HCT116 (cell line): ENCODE results near the gene ZNF804B. TPM values are rescaled to one million over a fixed set of nuclear protein-coding genes. Genes with fewer than 3 reads are reported as not detected.

ENCODE experiments used
- ATAC-seq: fragments of 200-7000 bp; cut with Tn5 transposase; 2 replicates; pipeline ENCODE4 v1.9.1; 2020; ENCODE audit warnings: mild to moderate bottlenecking, moderate library complexity
- BruUV-seq: library from RNA; stranded (reverse); fragments of 400-500 nt; replicated peaks from 2 replicates; lab custom pipeline; 2021; lab: Mats Ljungman, UMichigan
- CTCF ChIA-PET: fragments of 300-600 bp; sonication (Branson Sonifier 250); formaldehyde crosslinking; loops from one replicate; lab custom pipeline; 2021; ENCODE audit warnings: antibody characterized with exemption; lab: Charles Lee
- POLR2A ChIA-PET: fragments of 300-600, 350-600 bp; sonication (Branson Sonifier 250); formaldehyde crosslinking; loops from one replicate; lab custom pipeline; 2021; ENCODE audit warnings: antibody characterized with exemption; lab: Charles Lee
- RAD21 ChIA-PET, 2 experiments: fragments of 300-600 bp; sonication (Branson Sonifier 250); formaldehyde crosslinking; loops; one replicate each; lab custom pipeline; 2023; ENCODE audit warnings: low total read pairs in 2 of 2; ENCODE audit not compliant: uncharacterized antibody in 2 of 2, unreplicated experiment in 2 of 2, low non-redundant PET in 1 of 2; lab: Charles Lee
- DNase-seq: peaks from one replicate; pipeline ENCODE4 v3.0.0-alpha.2; 2010; ENCODE audit warnings: low read depth, low spot score
- H2AFZ ChIP-seq: fragments of 200-600 bp; shearing (Covaris generic), sonication (generic); 2 replicates; pipeline ENCODE4 v1.6.1; 2017; ENCODE audit warnings: low read depth, mixed run types, mixed read lengths, antibody characterized with exemption, low read length; ENCODE audit not compliant: poor library complexity, severe bottlenecking
- H3K27ac ChIP-seq: 2 replicates; pipeline ENCODE4 v1.5.1; 2012; ENCODE audit warnings: low read depth, low read length
- H3K27me3 ChIP-seq: fragments of 200-600 bp; sonication (generic); 2 replicates; pipeline ENCODE4 v1.6.1; 2016; ENCODE audit warnings: mixed run types, low read length, mixed read lengths; ENCODE audit not compliant: insufficient read depth
- H3K36me3 ChIP-seq, 2 experiments: fragments of 200-500 bp in 1 of 2; fragments of 200-600 bp in 1 of 2; sonication (Bioruptor generic) in 1 of 2; sonication (generic) in 1 of 2; 2 replicates each; pipeline versions ENCODE4 v1.5.1 to v1.6.1; 2014 to 2016; ENCODE audit warnings: low read length in 2 of 2, inconsistent platforms in 1 of 2, mixed read lengths in 1 of 2, mixed run types in 1 of 2; ENCODE audit not compliant: insufficient read depth in 2 of 2, control insufficient read depth in 1 of 2
- H3K4me1 ChIP-seq, 2 experiments: fragments of 200-600 bp in 1 of 2; sonication (generic) in 1 of 2; 2 replicates each; pipeline versions ENCODE4 v1.5.1 to v1.6.1; 2012 to 2017; ENCODE audit warnings: low read length in 2 of 2, inconsistent platforms in 1 of 2, mild to moderate bottlenecking in 1 of 2, mixed read lengths in 1 of 2, mixed run types in 1 of 2, moderate library complexity in 1 of 2; ENCODE audit not compliant: insufficient read depth in 2 of 2, control insufficient read depth in 1 of 2
- H3K4me2 ChIP-seq: fragments of 200-600 bp; sonication (generic); 2 replicates; pipeline ENCODE4 v1.6.1; 2017; ENCODE audit warnings: mixed run types, low read length, mixed read lengths
- H3K4me3 ChIP-seq, 2 experiments: fragments of 200-600 bp in 1 of 2; sonication (generic) in 1 of 2; replicated peaks in 1 of 2; 2 replicates each; pipeline ENCODE4 v1.5.1; 2011 to 2016; ENCODE audit warnings: low read length in 2 of 2, control low read depth in 1 of 2, low read depth in 1 of 2, mild to moderate bottlenecking in 1 of 2, mixed read lengths in 1 of 2, mixed run types in 1 of 2
- H3K79me2 ChIP-seq: fragments of 200-600 bp; sonication (generic); 2 replicates; pipeline ENCODE4 v1.6.1; 2017; ENCODE audit warnings: mild to moderate bottlenecking, mixed run types, low read length, moderate library complexity, mixed read lengths; ENCODE audit not compliant: insufficient read depth
- H3K9ac ChIP-seq: fragments of 200-600 bp; sonication (generic); 2 replicates; pipeline ENCODE4 v1.6.1; 2016; ENCODE audit warnings: low read length, mixed read lengths
- H3K9me2 ChIP-seq: fragments of 200-600 bp; sonication (generic), shearing (Covaris generic); 2 replicates; pipeline ENCODE4 v1.6.1; 2017; ENCODE audit warnings: mixed run types, mild to moderate bottlenecking, moderate library complexity; ENCODE audit not compliant: insufficient read depth
- H3K9me3 ChIP-seq, 2 experiments: fragments of 200-500 bp in 1 of 2; fragments of 200-600 bp in 1 of 2; sonication (Bioruptor generic) in 1 of 2; sonication (generic) in 1 of 2; 2 replicates each; pipeline ENCODE4 v1.6.1; 2014 to 2017; ENCODE audit warnings: low read length in 2 of 2, mixed read lengths in 2 of 2, inconsistent platforms in 1 of 2, low read depth in 1 of 2, mild to moderate bottlenecking in 1 of 2, mixed run types in 1 of 2, moderate library complexity in 1 of 2; ENCODE audit not compliant: control insufficient read depth in 1 of 2, insufficient read depth in 1 of 2
- H4K20me1 ChIP-seq: fragments of 200-600 bp; sonication (generic), shearing (Covaris generic); 2 replicates; pipeline ENCODE4 v1.6.1; 2017; ENCODE audit warnings: mixed run types, mild to moderate bottlenecking, moderate library complexity; ENCODE audit not compliant: insufficient read depth
- ATF3 ChIP-seq: IDR thresholded peaks from 2 replicates; pipeline ENCODE4 v1.6.1; 2012
- CBX3 ChIP-seq: IDR thresholded peaks from 2 replicates; pipeline ENCODE4 v1.6.1; 2012; ENCODE audit warnings: low read depth
- CEBPB ChIP-seq: IDR thresholded peaks from 2 replicates; pipeline ENCODE4 v1.6.1; 2012; ENCODE audit warnings: low read depth
- CTCF ChIP-seq, 3 experiments: fragments of 200-600 bp in 1 of 3; sonication (generic) in 1 of 3; IDR thresholded peaks in 2 of 3; conservative IDR thresholded peaks in 1 of 3; 2 replicates each; pipeline ENCODE4 v1.5.1; 2012 to 2017; ENCODE audit warnings: low read depth in 2 of 3, low read length in 2 of 3, antibody characterized with exemption in 1 of 3, borderline replicate concordance in 1 of 3, control low read depth in 1 of 3, mild to moderate bottlenecking in 1 of 3, mixed read lengths in 1 of 3, mixed run types in 1 of 3, moderate library complexity in 1 of 3; ENCODE audit not compliant: insufficient read depth in 1 of 3
- EGR1 ChIP-seq: IDR thresholded peaks from 2 replicates; pipeline ENCODE4 v1.6.1; 2012; ENCODE audit warnings: low read depth
- ELF1 ChIP-seq: IDR thresholded peaks from 2 replicates; pipeline ENCODE4 v1.6.1; 2012; ENCODE audit warnings: low read depth, borderline replicate concordance
- EZH2 ChIP-seq: fragments of 200-600 bp; sonication (generic); IDR thresholded peaks from 2 replicates; pipeline ENCODE4 v1.6.1; 2017; ENCODE audit warnings: antibody characterized with exemption, mixed run types
- FOSL1 ChIP-seq: IDR thresholded peaks from 2 replicates; pipeline ENCODE4 v1.6.1; 2012; ENCODE audit warnings: low read depth
- JUND ChIP-seq: IDR thresholded peaks from 2 replicates; pipeline ENCODE4 v1.6.1; 2012
- MAX ChIP-seq: IDR thresholded peaks from 2 replicates; pipeline ENCODE4 v1.6.1; 2012
- POLR2A ChIP-seq: IDR thresholded peaks from 2 replicates; pipeline ENCODE4 v1.7.0; 2011; ENCODE audit warnings: borderline replicate concordance; ENCODE audit not compliant: insufficient read depth, insufficient read length; ENCODE audit errors: extremely low read depth
- POLR2AphosphoS5 ChIP-seq: IDR thresholded peaks from 2 replicates; pipeline ENCODE4 v1.6.1; 2011; ENCODE audit warnings: mild to moderate bottlenecking, low read depth, low read length, moderate library complexity
- RAD21 ChIP-seq: IDR thresholded peaks from 2 replicates; pipeline ENCODE4 v1.6.1; 2012; ENCODE audit warnings: low read depth, mild to moderate bottlenecking
- REST ChIP-seq: IDR thresholded peaks from 2 replicates; pipeline ENCODE4 v1.6.1; 2012; ENCODE audit warnings: low read depth
- SP1 ChIP-seq: IDR thresholded peaks from 2 replicates; pipeline ENCODE4 v1.6.1; 2012; ENCODE audit warnings: low read depth
- TCF7L2 ChIP-seq: IDR thresholded peaks from 2 replicates; pipeline ENCODE4 v1.7.0; 2011; ENCODE audit warnings: borderline replicate concordance, inconsistent platforms; ENCODE audit not compliant: insufficient read depth, insufficient read length; ENCODE audit errors: extremely low read depth
- ZFX ChIP-seq: fragments of 450-650 bp; IDR thresholded peaks from 2 replicates; pipeline ENCODE4 v1.6.1; 2017
- intact Hi-C: fragments of 100-400 bp; cut with micrococcal nuclease; formaldehyde crosslinking; loops from 2 replicates; pipeline ENCODE4 v1.10.0; 2022
- total RNA-seq: library from RNA; stranded (reverse); gene quantifications from one replicate; pipeline ENCODE4 v1.2.1, GENCODE V29; 2021; ENCODE audit not compliant: unreplicated experiment

Gene ZNF804B
- total RNA-seq, 1 experiment from 2014 or later = not detected

GRCh38 chr7:89133357-89133756 is 373.9 kb downstream of the ZNF804B start:
- TF ChIP-seq CBX3 = no peak
- TF ChIP-seq MAX = no peak
- TF ChIP-seq ZFX = no peak
- no peak for TF ChIP-seq CTCF (IDR thresholded peaks at IDR 0.05 in 2 of 3, conservative IDR thresholded peaks at IDR 0.05 in 1 of 3; ENCODE audit: borderline replicate concordance in 1 of 3, insufficient read depth in 1 of 3, low read depth in 2 of 3, low read length in 2 of 3)
- no peak for TF ChIP-seq POLR2AphosphoS5
- no peak for TF ChIP-seq FOSL1
- no peak for TF ChIP-seq JUND
- TF ChIP-seq EGR1 = no peak
- no peak for TF ChIP-seq ATF3
- RAD21 ChIA-PET = no interaction called here
- BruUV-seq = no TSS peak
- CTCF ChIA-PET = interaction anchor here (0.8 kb wide), 1 partner anchor 489 kb away, joined by 3 read pairs; no protein-coding TSS in a partner anchor
- Histone ChIP-seq H3K27me3 (no peaks in the 10 kb centered on the region), H3K9ac (no peak overlapping the region), H3K36me3 (no peaks in the 10 kb centered on the region), H3K4me2 (no peak overlapping the region), H3K27ac (no peak overlapping the region), H3K9me3 (no peaks in the 10 kb centered on the region), H3K4me3 (no peak overlapping the region), H3K79me2 (no peaks in the 10 kb centered on the region), H3K9me2 (no peaks in the 10 kb centered on the region), H2AFZ (no peak overlapping the region), H4K20me1 (no peaks in the 10 kb centered on the region), H3K4me1 (no peaks in the 10 kb centered on the region)
- DNase-seq (no peak), ATAC-seq (no peak)
- intact Hi-C loops = no loop called here
- POLR2A ChIA-PET = no interaction called here

GRCh38 chr7:89133819-89134218 is 374.3 kb downstream of the ZNF804B start:
- Histone ChIP-seq H3K4me1 (no peaks in the 10 kb centered on the region), H3K9me2 (no peaks in the 10 kb centered on the region), H3K36me3 (no peaks in the 10 kb centered on the region), H3K27me3 (no peaks in the 10 kb centered on the region), H3K79me2 (no peaks in the 10 kb centered on the region), H3K4me2 (no peak overlapping the region), H3K4me3 (no peak overlapping the region), H3K27ac (no peak overlapping the region), H3K9me3 (no peaks in the 10 kb centered on the region), H4K20me1 (no peaks in the 10 kb centered on the region), H2AFZ (no peak overlapping the region), H3K9ac (no peak overlapping the region)
- ATAC-seq (no peak), DNase-seq (no peak)
- no TSS peak for BruUV-seq
- POLR2A ChIA-PET = no interaction called here
- RAD21 ChIA-PET = no interaction called here
- CTCF ChIA-PET = no interaction called here
- no peak for TF ChIP-seq CEBPB
- no peak for TF ChIP-seq REST
- no peak for TF ChIP-seq POLR2A
- no peak for TF ChIP-seq ZFX
- no peak for TF ChIP-seq EGR1
- TF ChIP-seq ELF1 = no peak
- TF ChIP-seq TCF7L2 = no peak
- no peak for TF ChIP-seq SP1
- no peak for TF ChIP-seq POLR2AphosphoS5
- TF ChIP-seq RAD21 = no peak
- TF ChIP-seq EZH2 = no peak
- intact Hi-C loops = no loop called here
